Measurements from ENCODE around the gene ASPDH. TPM values are rescaled to one million over a fixed set of nuclear protein-coding genes. Genes with fewer than 3 reads are reported as not detected.
"Not testable (repeated sequence)": the region's sequence is repeated elsewhere in the genome, so short reads cannot be mapped to it uniquely, and the experiment has no call there.

ASPDH gene
- total RNA-seq, 1 donor from 2014 or later, result not detected

- ATAC-seq (no peak), DNase-seq (no peak)
- intact Hi-C loops (cut with micrococcal nuclease), result no loop called here
Observed at GRCh38 chr19:50549059-50549926, 35.6 kb upstream of the ASPDH start.

- ATAC-seq (no peak), DNase-seq (no peak)
- intact Hi-C loops (cut with micrococcal nuclease), result no loop called here
Observed at GRCh38 chr19:50548191-50549058, 34.7 kb upstream of the ASPDH start.

GRCh38 chr19:50547385-50548190 lies 33.9 kb upstream of the ASPDH start:
- DNase-seq, result no peak
- no peak for ATAC-seq
- intact Hi-C loops (cut with micrococcal nuclease), result no loop called here

- DNase-seq (no peak), ATAC-seq (no peak)
- intact Hi-C loops (cut with micrococcal nuclease), result no loop called here
Observed at GRCh38 chr19:50546527-50547221, 33.0 kb upstream of the ASPDH start.

- intact Hi-C loops (cut with micrococcal nuclease), result no loop called here
- ATAC-seq (no peak), DNase-seq (no peak)
Observed at GRCh38 chr19:50542943-50543342, 29.2 kb upstream of the ASPDH start.

GRCh38 chr19:50537769-50538230 lies 24.1 kb upstream of the ASPDH start:
- peak; percentile 90 for ATAC-seq
- DNase-seq, result peak; percentile 89
- intact Hi-C loops (cut with micrococcal nuclease), result no loop called here

GRCh38 chr19:50537306-50537685 lies 23.6 kb upstream of the ASPDH start:
- no peak for DNase-seq
- intact Hi-C loops (cut with micrococcal nuclease), result no loop called here
- no peak for ATAC-seq

GRCh38 chr19:50536662-50537305 lies 23.1 kb upstream of the ASPDH start:
- intact Hi-C loops (cut with micrococcal nuclease), result no loop called here
- no peak for ATAC-seq

GRCh38 chr19:50535672-50536187 lies 22.0 kb upstream of the ASPDH start:
- intact Hi-C loops (cut with micrococcal nuclease), result no loop called here
- DNase-seq (no peak), ATAC-seq (no peak)

More at GRCh38 chr19:50536662-50537305, 23.1 kb upstream of the ASPDH start:
- DNase-seq, result no peak

- DNase-seq, result no peak
- intact Hi-C loops (cut with micrococcal nuclease), result no loop called here
- ATAC-seq, result no peak
Observed at GRCh38 chr19:50534478-50534877, 20.8 kb upstream of the ASPDH start.

- ATAC-seq (no peak), DNase-seq (no peak)
- intact Hi-C loops (cut with micrococcal nuclease), result no loop called here
Observed at GRCh38 chr19:50532952-50533351, 19.2 kb upstream of the ASPDH start.

- no peak for DNase-seq
- ATAC-seq, result no peak
- intact Hi-C loops (cut with micrococcal nuclease), result no loop called here
Observed at GRCh38 chr19:50531171-50531612, 17.5 kb upstream of the ASPDH start.

GRCh38 chr19:50528052-50528451 lies 14.3 kb upstream of the ASPDH start:
- ATAC-seq; DNase-seq; intact Hi-C loops (cut with micrococcal nuclease): not testable (repeated sequence)

- DNase-seq (peak; percentile 9), ATAC-seq (no peak)
- intact Hi-C loops (cut with micrococcal nuclease), result no loop called here
Observed at GRCh38 chr19:50522881-50523280, 9.2 kb upstream of the ASPDH start.

- DNase-seq, result no peak
- ATAC-seq, result no peak
- intact Hi-C loops (cut with micrococcal nuclease), result no loop called here
Observed at GRCh38 chr19:50520822-50521465, 7.2 kb upstream of the ASPDH start.

- peak; percentile 21 for DNase-seq
- intact Hi-C loops (cut with micrococcal nuclease), result no loop called here
- no peak for ATAC-seq
Observed at GRCh38 chr19:50519006-50519575, 5.4 kb upstream of the ASPDH start.

Measured in left ventricle myocardium superior (tissue), 1 donor.